HG02798 (cell line): ENCODE measurements around the gene EVC.
"Not testable (repeated sequence)": the region's sequence is repeated elsewhere in the genome, so short reads cannot be mapped to it uniquely, and the experiment has no call there.

ENCODE experiments used
- ATAC-seq: cut with Tn5 transposase; IDR thresholded peaks from one replicate; pipeline ENCODE4 v1.9.1; 2021; ENCODE audit warnings: mild to moderate bottlenecking; ENCODE audit not compliant: unreplicated experiment, poor library complexity

Gene EVC

GRCh38 chr4:5827108-5828004 lies 116.4 kb downstream of the EVC start:
- no peak for ATAC-seq

- ATAC-seq, result no peak
Observed at GRCh38 chr4:5828005-5828391, 117.0 kb downstream of the EVC start.

GRCh38 chr4:5836943-5837342 lies 125.9 kb downstream of the EVC start:
- ATAC-seq, result no peak

- not testable (repeated sequence) for ATAC-seq
Observed at GRCh38 chr4:5837483-5837882, 126.5 kb downstream of the EVC start.

- ATAC-seq, result no peak
Observed at GRCh38 chr4:5839332-5839731, 128.3 kb downstream of the EVC start.

GRCh38 chr4:5839751-5840674 lies 129.0 kb downstream of the EVC start:
- ATAC-seq, result no peak

GRCh38 chr4:5842456-5842855 lies 131.5 kb downstream of the EVC start:
- no peak for ATAC-seq

GRCh38 chr4:5843573-5844530 lies 132.9 kb downstream of the EVC start:
- no peak for ATAC-seq

GRCh38 chr4:5845035-5845905 lies 134.3 kb downstream of the EVC start:
- ATAC-seq, result no peak

GRCh38 chr4:5851637-5852301 lies 140.8 kb downstream of the EVC start:
- ATAC-seq, result no peak

- ATAC-seq, result no peak
Observed at GRCh38 chr4:5852523-5853202, 141.7 kb downstream of the EVC start.

- no peak for ATAC-seq
Observed at GRCh38 chr4:5854929-5855328, 143.9 kb downstream of the EVC start.

GRCh38 chr4:5856362-5856761 lies 145.4 kb downstream of the EVC start:
- not testable (repeated sequence) for ATAC-seq

- ATAC-seq, result no peak
Observed at GRCh38 chr4:5857199-5857598, 146.2 kb downstream of the EVC start.

GRCh38 chr4:5858020-5858769 lies 147.2 kb downstream of the EVC start:
- no peak for ATAC-seq

GRCh38 chr4:5863461-5864113 lies 152.6 kb downstream of the EVC start:
- ATAC-seq, result no peak
